HCEC 1CT (cell line): Measurements from ENCODE around the gene PCA3.
A peak's percentile ranks its signal among the peaks of the same experiment; 100 is the strongest.

Source experiments
- DNase-seq: peaks from one replicate; pipeline ENCODE4 v3.0.0-alpha.2; 2017

PCA3 gene

DNA sequence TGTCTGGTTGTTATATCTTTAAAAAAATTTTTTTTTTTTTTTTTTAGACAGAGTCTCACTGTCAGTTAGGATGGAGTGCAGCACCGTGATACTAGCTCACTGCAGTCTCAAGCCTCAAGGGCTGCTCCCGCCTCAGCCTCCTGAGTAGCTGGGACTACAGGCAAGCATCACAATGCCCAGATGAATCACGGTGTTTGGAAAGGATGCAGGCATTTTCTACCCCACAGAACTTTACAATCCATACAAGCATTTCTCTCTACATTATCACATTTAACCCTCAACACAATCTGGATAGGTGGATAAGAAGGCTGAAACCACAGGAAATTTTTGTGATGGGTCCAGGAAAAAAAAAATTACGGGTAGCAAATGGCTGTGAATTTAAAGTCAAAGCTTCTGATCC, 5.8 kb upstream of the PCA3 start:
- DNase-seq: no peak

DNA sequence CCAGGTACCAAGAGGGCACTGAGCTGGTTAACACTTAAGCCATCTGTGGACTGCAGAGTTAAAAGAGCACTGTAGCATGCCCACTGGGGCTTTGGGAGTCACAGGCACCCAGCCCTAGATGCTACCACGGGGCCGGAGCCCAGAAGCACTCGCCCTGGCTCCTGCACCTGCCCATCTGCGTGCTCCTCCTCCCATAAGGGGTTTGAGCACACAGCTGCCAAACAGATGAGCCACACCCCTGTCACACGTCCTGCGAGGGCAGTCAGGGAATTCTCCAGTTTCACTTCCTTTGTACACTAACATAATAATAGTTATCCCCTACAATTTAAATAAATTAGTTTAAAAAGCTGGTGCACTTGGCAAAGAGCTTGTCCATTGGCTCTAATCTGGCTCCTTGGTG, 4.5 kb upstream of the PCA3 start:
- DNase-seq: no peak

DNA sequence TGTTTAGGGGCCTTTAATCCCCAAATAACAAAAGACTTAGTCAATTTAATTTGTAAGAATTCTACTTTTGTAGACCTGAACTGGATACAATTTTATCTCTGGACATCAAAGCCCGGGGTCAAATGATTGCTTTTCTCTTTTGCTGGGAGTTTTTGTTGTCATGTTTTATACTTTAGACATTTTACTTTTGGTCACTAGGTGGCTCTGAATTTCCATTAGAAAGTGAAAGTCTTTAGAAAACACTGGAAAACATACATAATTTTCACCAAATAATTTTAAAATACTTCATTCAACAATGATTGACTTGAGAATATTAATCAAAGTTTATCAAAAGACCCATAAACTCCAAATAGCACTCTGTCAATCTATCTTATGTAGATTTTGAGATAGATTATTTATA, 2.8 kb upstream of the PCA3 start:
- DNase-seq: peak; percentile 3

DNA sequence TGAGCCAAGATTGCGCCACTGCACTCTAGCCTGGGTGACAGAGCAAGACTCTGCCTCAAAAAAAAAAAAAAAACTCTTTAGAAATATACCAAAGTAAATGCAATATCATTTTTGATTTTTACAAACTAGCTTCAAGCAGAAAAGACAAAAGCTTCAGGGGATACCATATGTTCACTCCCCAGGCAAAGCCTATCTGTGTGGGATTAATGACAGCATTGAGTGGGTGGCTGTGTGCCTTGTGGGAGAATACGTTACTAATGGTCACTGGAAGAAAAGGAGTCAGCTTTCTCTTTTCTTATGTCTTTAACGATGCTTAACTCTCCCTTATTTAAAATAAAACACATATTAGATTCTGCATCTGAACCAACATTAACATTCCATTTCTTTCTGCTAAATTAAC, 1.9 kb downstream of the PCA3 start:
- no peak for DNase-seq

DNA sequence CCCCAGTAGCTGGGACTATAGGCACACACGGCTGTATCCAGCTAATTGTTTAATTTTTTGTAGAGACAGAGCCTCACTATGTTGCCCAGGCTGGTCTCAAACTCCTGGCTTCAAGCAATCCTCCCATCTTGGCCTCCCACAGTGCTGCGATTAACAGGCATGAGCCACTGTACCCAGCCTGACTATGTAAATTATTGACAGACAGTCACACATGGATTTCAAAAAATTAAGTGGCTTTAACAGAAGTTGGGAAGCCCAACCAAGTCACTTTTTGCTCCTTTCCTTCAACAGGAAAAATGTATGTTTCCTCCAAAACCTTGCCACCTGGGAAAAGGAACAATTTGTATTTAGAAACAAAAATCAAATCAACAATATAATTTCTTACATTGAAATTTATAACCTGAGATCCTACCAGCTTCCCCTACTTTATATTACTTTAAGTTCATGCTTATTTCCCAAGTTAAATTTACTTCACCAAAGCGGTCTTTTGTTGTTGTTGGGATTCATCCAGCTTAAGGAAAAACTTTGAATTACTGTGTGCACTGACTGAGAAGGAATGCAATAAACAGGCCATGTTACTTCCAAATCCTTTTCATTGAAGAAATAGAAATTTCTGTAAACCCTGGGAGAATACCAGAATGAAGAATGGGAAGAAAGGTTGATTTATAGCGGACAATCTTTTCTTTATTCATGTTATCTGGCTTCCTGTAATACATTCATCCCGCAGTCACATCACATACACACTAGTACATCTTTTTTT, 8.6 kb downstream of the PCA3 start:
- no peak for DNase-seq

DNA sequence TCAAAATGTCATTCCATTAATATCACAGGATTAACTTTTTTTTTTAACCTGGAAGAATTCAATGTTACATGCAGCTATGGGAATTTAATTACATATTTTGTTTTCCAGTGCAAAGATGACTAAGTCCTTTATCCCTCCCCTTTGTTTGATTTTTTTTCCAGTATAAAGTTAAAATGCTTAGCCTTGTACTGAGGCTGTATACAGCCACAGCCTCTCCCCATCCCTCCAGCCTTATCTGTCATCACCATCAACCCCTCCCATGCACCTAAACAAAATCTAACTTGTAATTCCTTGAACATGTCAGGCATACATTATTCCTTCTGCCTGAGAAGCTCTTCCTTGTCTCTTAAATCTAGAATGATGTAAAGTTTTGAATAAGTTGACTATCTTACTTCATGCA, 20.6 kb downstream of the PCA3 start:
- DNase-seq: no peak

DNA sequence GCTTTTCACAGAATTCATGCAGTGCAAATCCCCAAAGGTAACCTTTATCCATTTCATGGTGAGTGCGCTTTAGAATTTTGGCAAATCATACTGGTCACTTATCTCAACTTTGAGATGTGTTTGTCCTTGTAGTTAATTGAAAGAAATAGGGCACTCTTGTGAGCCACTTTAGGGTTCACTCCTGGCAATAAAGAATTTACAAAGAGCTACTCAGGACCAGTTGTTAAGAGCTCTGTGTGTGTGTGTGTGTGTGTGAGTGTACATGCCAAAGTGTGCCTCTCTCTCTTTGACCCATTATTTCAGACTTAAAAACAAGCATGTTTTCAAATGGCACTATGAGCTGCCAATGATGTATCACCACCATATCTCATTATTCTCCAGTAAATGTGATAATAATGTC, 21.3 kb downstream of the PCA3 start:
- no peak for DNase-seq

DNA sequence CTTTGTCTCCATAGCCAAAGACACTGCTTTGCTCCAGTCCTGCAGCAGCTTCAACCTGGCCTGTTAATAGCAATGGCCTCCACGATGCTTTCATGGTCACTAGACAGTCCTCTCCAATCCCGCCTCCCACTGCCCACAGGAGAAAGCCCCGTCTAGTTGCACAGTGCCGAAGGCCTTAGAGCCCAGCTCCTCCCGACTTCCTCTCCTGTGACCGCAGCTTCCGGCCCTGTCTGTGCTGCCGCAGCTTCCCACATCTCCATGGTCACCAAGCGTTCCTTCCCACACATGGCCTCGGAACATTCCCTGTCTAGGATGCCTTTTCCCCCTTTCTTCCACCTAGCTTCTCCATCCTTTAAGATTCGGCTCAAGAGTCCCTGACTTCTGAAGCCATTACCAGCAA, 23.4 kb downstream of the PCA3 start:
- DNase-seq: no peak

DNA sequence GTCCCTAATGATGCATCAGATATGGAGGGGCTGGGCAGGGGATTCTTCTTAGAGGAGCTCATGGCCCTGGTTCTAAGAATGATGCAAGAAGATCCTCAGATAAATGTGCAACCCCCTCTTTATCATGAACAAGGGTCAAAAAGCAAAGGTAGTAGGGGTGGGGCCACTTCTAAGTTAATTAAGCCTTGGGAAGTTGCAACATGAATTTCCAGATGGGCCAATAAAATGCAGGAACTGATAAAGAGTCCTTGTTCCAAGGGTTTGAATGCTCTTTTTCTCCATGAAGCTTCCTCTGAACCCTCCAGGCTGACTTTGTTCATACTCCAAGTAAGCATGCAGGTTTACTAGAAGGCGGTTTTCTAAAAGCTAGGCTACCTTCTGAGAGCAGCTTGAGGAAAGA, 25.6 kb downstream of the PCA3 start:
- no peak for DNase-seq

DNA sequence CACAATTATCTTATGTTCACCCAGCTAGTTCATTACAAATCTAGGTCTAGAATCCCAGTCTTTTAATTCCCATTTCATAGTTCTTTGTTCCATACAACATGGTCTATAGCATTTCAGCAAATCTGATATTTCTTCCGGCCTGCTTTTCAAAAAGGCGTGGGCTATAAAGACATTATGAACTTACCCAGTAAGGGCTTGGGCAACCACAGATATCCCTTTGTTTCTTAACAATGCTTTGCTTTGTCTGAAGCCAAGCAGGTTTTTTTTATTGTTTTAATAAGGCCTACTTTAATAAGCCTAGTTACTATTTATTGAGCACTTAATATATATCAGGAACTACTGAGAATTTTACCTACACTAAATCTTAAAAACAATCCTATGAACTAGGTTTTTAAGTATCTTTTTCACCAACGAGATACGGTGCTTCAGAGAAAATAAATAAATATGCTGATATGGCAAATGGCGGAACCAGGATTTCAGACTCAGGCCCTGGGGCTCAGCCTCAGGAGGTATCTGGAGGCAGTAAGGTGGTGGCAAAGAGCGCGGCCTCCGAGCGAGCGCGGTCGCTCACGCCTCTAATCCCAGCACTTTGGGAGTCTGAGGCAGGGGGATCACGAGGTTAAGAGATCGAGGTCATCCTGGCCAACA, 29.7 kb downstream of the PCA3 start:
- DNase-seq: no peak

DNA sequence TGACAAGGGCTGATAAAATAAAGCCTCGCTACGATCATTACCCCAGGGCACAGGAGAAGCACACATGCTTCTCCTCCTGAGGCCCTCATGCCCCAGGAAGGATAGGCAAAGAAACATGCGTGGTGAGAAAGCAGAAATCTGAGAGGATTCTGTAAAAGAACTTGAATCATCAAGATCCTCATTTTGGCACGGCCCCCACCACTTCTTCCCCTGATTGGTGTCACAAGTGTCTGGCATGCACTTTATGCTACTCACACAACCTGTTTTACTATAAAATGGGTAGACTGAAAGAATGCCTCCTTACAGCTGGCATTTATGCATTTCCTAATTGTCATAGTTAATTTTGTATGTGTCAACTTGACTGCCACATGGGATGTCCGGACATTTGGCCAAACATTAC, 32.1 kb downstream of the PCA3 start:
- no peak for DNase-seq

DNA sequence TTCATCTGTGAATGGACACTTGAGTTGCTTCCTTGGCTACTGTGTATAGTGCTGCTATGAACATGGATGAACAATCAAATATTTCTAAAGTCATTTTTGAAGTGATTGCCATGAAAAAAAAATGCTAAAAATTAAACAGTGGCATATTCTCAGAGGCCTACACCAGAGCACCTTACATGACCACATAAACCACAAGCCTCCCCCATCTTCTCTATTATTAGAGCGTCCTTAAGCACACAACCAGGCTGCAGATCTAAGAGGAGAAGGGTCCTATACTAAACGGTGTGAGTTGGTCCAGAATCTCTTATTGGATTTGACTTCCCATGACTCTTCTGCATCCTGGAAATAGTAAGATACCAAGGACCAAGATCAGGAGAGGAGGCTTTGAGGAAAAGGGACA, 34.3 kb downstream of the PCA3 start:
- DNase-seq: no peak

DNA sequence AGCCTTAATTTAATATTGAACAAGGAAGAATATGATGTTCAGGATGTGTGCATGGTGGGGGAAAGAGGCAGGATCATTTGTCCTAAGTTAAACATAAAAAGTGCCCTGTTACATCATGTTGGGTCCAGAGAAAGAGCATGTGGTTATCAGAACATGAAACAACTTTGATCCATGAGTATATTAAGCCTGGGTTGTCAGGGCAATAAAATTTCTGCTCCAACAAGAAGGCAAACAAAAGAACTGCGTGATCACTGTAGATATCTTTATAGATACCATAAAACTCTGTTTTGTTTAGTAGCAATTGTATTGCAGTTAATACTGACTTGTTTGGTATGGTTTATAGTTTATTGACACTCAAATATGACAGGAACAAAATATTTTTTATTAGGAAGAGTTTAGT, 35.2 kb downstream of the PCA3 start:
- no peak for DNase-seq

DNA sequence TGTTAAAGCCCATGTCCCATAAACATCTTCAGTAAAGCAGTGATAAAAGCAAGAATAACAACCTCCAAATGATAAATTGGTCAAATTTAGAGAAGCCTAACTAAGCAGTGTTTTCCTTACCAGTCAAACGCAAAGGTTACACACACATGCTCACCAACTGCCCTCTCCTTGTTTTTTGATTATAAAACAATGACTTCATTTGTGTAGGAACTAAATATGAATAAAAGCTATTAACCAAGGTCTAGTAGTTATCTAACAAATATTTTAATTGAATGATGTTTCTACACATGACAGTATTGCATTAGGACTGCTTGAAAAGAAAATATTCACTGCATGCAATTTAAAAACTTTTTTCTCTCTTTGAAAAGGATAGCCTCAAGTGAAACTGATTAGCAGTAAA, 36.7 kb downstream of the PCA3 start:
- no peak for DNase-seq

DNA sequence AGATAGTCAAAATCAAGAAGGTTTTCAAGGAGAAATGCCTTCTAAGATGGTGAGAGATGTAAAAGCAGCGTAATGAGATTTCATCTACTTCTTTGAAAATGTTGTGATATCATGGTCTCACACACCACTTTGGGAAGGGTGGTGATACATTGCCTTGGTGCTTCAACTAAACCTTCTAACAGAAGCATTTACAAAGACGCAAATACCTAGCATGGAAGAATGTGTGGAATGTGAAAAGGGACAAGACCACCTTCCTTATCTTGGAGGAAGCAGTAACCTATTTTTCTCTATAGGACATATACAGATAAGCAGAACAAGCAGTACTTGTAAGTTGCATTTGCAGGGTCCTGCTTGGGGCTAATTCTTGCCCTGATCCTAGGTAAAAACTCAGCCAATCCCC, 38.8 kb downstream of the PCA3 start:
- no peak for DNase-seq

DNA sequence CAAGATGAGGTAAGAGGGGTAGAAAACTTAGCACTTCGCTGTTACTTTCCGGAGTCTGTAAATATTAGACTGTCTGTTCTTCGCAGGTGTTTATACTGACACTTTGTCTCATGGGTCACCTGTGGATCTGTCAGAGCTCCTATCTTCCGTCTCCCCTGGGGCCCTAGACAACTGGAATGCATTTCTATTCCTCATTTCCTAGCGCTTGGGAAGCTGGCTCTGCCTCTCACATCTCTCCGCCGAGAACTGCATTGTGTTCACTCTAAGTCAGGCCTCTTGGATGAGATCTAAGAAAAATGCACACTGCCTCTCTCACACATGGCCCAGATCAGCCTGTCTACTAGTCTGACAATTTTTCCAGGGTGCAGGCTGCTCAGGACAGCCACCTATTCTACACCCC, 39.5 kb downstream of the PCA3 start:
- no peak for DNase-seq

DNA sequence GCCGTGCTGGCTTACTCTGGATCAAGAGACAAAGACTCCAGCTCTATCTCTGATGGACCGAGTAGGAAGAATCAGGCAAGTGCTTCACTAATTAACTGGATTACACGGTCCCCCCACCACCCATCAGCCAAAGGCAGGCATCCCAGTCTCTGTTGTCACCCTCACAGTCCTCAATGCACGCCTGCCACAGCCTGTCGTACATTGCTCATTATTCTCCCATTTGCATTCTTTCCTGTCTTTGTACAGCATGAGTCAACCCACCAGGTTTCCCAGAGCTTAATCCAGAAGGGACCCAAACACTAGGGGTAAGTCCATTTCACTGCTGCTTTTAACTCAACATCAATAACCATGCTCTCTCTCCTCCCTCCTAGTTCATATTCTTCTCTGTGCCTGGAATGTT, 44.4 kb downstream of the PCA3 start:
- peak; percentile 15 for DNase-seq

DNA sequence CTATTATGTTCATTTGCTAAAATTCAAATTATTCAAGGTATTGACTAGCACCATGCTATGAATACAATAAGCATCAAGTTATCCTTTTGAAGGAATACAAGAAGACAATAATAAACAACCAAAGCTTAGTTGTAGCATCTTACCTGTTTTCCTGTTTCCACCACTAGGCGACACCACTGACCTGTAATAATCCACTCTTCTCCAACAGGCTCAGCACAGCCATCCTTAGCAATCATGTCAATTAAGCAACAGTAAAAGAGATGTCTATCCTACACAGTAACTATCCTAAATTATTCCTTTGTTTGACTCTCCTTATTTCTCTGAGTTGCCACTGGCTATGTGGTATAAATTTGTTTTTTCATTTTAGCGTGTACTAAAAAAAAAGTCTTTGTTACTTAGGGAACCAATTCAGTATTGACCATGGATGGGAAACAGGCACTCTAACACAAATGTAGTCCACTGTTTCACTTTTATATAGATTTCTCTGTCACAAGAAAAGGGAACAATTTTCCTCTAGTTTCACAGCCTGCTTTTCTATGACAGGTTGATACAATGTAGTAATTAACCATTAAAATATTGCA, 46.2 kb downstream of the PCA3 start:
- DNase-seq: peak; percentile 65

DNA sequence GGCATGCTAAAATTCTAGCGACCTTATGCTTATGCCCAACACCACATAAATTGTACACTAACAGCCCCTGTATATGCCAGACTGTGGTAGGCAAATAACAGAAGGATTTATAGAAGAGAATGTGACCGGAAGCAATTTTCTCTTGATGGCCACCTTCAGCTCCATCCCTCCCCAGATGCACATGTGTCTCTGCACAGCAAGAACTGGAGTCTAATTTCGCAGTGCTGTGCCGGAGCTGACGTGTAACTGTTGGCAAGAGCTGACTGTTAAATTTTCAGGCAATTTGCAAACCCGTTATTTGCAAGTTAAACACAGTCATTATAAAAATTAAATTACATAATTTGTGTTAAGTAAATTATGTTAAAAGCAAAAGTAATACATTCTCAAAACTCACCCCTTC, 48.4 kb downstream of the PCA3 start:
- no peak for DNase-seq

DNA sequence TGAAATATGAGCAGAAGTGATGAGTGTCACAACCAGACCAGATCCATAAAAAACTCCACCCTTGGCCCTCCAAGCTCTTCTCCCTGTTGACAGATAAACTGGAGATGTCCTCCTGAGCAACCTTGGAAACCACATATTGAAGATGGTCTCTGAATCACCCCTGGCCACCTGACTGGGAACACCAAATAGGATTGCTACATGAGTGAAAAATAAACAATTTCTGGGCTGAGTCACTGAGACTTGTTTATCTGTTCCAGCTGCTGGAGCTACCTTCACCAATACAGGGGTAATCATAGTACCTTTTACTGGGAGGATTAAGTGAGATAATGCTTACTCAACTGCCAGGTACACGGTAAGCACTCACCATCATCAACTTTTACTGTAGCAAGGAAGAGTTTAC, 53.3 kb downstream of the PCA3 start:
- DNase-seq: peak; percentile 93

DNA sequence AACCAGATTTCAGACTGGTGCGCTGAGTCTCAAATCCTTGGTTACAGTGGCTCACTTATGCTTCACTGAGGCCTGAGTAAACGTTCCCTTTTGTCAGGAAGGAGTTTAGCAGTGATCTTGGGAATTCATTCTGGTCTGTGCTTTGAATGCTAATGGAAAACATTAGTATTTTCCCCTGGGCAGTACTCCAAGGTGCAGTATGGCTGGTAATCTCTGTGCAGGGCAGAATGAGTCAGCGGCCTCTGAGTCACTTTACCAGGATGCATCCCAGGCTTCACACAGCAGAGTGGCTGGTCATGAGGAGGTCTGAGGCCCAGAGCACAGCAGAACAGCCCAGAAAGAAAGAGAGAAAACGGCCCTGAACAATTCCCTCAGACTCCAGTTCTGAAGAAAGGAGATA, 54.0 kb downstream of the PCA3 start:
- DNase-seq: peak; percentile 99

DNA sequence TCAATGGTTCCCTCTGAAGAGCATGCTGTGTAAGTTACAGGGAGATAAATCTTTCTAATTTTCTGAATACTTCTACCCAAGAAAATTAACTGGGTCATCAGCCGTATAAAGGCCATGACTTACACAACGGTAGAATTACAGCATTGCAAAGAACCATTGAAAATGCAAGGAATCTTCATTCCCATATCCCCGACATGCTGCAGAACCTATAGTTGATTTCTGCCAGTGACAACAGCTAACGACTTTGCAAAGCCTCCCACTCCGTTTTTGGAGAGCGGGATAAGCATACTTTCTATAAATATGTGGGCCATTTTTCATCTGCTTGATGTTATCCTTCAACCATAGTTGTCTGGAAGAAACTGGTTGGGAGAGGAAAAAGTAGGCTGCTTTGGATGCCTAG, 56.2 kb downstream of the PCA3 start:
- DNase-seq: no peak

DNA sequence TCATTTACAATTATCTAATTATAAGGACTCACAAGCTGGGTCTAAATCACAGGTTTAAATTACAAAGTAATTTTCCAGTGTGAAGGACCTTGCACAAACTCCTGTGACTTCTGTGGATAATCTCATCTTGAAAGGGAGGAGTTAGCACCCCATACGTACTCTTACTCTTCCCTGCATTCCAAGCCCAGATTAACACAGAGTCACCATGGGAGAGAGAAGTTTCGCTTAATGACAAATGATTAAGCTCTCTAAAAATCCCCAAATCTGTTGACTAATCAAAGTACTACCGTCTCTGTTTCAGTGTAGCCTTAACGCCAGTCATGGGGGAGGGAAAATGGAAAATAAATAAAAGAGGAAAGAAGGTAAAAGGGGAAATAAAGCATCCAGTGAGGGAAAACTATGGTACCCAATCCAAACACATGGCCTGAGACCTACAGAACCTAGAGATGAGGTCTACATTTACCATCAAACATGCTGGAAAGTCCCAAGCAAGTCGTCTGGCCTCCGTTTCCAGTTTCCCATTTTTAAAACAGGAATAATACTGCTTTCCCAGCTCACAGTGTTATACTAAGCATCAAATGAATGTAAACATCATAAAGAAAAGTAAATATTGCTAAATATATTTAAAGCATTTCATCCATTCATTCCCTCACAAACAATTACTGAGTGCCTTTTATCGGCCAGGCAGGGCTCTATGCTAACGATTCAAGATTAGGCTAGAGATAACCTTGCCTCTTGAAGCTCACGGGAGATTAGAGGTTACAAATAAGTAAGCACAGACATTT, 63.2 kb downstream of the PCA3 start:
- DNase-seq: peak; percentile 26

DNA sequence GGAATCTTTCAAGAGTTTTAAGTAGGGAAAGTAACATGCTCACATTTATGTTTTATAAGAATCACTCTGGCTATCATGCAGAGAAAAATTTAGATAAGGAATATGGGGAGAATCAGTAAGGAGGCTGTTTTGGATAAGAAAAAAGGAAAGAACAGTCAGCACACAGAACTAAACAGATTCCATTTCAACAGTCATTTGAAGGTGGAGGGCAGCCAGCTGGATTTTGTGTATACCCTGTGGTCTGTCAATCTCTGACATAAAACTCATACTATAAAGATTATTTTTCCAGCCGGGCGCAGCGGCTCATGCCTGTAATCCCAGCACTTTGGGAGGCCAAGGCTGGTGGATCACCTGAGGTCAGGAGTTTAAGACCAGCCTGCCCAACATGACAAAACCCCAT, 64.2 kb downstream of the PCA3 start:
- no peak for DNase-seq
